Adrenal gland (tissue), 12 donors: Measurements from ENCODE around the gene IQSEC2. TPM values are rescaled to one million over a fixed set of nuclear protein-coding genes. Genes with fewer than 3 reads are reported as not detected.

Experiments
- DNase-seq, 7 donors: peaks; one replicate each; pipeline ENCODE4 v3.0.0-alpha.2; 2019 to 2020
- H3K27ac ChIP-seq, 5 donors: fragments of 200-600 bp; sonication (generic) in 4 of 5; 1 replicate in 3 of 5; 2 replicates in 2 of 5; pipeline versions ENCODE4 v1.5.1 to v1.8.0; 2016 to 2020; ENCODE audit warnings: mild to moderate bottlenecking in 1 of 5
- H3K27me3 ChIP-seq: fragments of 200-600 bp; 2 replicates; pipeline ENCODE4 v1.8.0; 2021
- H3K36me3 ChIP-seq, 2 donors: fragments of 200-600 bp; replicated peaks in 1 of 2; 1 replicate in 1 of 2; 2 replicates in 1 of 2; pipeline versions ENCODE4 v1.5.1 to v1.8.0; 2018 to 2022
- H3K4me1 ChIP-seq, 2 donors: fragments of 200-600 bp; replicated peaks in 1 of 2; 1 replicate in 1 of 2; 2 replicates in 1 of 2; pipeline versions ENCODE4 v1.5.1 to v1.8.0; 2018 to 2021
- H3K4me3 ChIP-seq, 4 donors: fragments of 200-600 bp; sonication (generic) in 3 of 4; one replicate each; pipeline ENCODE4 v1.5.1; 2016 to 2018
- H3K9me3 ChIP-seq, 3 donors: fragments of 200-600 bp; sonication (generic) in 1 of 3; replicated peaks in 1 of 3; 1 replicate in 2 of 3; 2 replicates in 1 of 3; pipeline versions ENCODE4 v1.5.1 to v1.8.0; 2016 to 2021
- POLR2A ChIP-seq, 2 donors: fragments of 450-650 bp; IDR thresholded peaks; one replicate each; pipeline ENCODE4 v1.6.1; 2017; ENCODE audit warnings: antibody characterized with exemption in 2 of 2, mild to moderate bottlenecking in 2 of 2, moderate library complexity in 1 of 2
- WGBS, 4 donors: extraction: QIAGEN DNeasy Blood & Tissue Kit in 2 of 4; methylation state at CpG; one replicate each; pipeline versions ENCODE4 v1.1.5 to v1.1.7; 2013 to 2017; 5-methylcytosine and 5-hydroxymethylcytosine counted together
- intact Hi-C, 2 donors: fragments of 100-400 bp; cut with DNase I; formaldehyde crosslinking; loops; one replicate each; pipeline versions ENCODE4 v1.14.1 to v1.15.0; 2022 to 2023
- polyA plus RNA-seq, 3 donors: library from polyadenylated mRNA; stranded (reverse); fragments of 200-250 nt in 2 of 3; fragments of 350-450 nt in 1 of 3; fragmentation: Illumina TruSeq in 1 of 3; extraction: RNeasy Lipid Tissue Mini Kit (QIAGEN cat#74804) in 1 of 3; gene quantifications; one replicate each; pipeline ENCODE4 v1.2.3, GENCODE V29; 2013 to 2014
- total RNA-seq, 9 donors: library from RNA; depleted of rRNA in 4 of 9; stranded (reverse); fragments of >200 nt in 4 of 9; fragments of 120-200 nt in 1 of 9; fragmentation: NEBNext Ultra II Directional in 1 of 9; extraction: Animal tissue kit (Norgen Biotek cat#: 25700) in 1 of 9; gene quantifications; one replicate each; pipeline versions ENCODE4 v1.1.0 to v1.2.4, GENCODE V29; 2013 to 2023
- TF ChIP-seq, protein P1 (sequence below), 6 experiments: fragments of 450-650 bp in 4 of 6; fragments of 200-600 bp in 2 of 6; sonication (generic) in 1 of 6; IDR thresholded peaks; 1 replicate in 5 of 6; 2 replicates in 1 of 6; pipeline versions ENCODE4 v1.5.1 to v1.8.0; 2016 to 2021; ENCODE audit warnings: antibody characterized with exemption in 6 of 6, mild to moderate bottlenecking in 2 of 6, moderate library complexity in 1 of 6
- donor health status: healthy with polysubstance abuse.
- donor health status: Bipolar disorder and iron deficiency.
- donor health status: DM: yes; HTN: yes; CAD: no.
- donor health status: DM: no; HTN: no; CAD: no.
- donor health status: DM: no; HTN: no; CAD: no.
- donor health status: DM: yes; HTN: yes; CAD: no.

Gene IQSEC2
- total and polyA plus RNA-seq, 12 donors, result 2.4 to 67.9 (median 37.8) TPM

DNA sequence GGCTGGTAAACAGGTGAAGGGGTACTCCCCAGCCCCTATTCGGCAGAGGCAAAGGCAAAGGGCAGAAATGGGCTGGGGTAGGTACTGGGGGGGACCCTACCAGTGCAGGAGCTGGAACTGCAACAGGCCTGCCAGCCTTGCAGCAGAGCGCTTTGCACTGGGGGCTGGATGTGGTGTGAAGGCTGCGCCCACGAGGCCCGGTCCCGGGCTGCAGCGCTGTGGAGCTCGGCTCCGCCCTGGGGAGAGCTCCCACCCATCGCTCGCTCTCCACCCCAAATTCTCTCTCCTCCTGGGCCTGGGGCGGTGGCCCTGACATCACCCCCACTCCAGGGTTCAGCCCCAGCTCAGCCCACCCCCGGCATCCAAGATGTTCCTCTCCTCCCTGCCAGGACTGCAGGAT is 24.2 kb downstream of the IQSEC2 start:
- intact Hi-C loops, result no loop called here
- 86 to 88% (median 86%) methylated on average over 5 to 13 of the region's 13 CpGs; no CpG with 5 or more reads in 1 of the 4 donors for WGBS, 4 donors
- H3K36me3 ChIP-seq, result no peaks in the 10 kb centered on the region
- no peaks in the 10 kb centered on the region for H3K9me3 ChIP-seq
- no peak overlapping the region for H3K4me3 ChIP-seq
- TF ChIP-seq, protein P1, sequence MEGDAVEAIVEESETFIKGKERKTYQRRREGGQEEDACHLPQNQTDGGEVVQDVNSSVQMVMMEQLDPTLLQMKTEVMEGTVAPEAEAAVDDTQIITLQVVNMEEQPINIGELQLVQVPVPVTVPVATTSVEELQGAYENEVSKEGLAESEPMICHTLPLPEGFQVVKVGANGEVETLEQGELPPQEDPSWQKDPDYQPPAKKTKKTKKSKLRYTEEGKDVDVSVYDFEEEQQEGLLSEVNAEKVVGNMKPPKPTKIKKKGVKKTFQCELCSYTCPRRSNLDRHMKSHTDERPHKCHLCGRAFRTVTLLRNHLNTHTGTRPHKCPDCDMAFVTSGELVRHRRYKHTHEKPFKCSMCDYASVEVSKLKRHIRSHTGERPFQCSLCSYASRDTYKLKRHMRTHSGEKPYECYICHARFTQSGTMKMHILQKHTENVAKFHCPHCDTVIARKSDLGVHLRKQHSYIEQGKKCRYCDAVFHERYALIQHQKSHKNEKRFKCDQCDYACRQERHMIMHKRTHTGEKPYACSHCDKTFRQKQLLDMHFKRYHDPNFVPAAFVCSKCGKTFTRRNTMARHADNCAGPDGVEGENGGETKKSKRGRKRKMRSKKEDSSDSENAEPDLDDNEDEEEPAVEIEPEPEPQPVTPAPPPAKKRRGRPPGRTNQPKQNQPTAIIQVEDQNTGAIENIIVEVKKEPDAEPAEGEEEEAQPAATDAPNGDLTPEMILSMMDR (IDR thresholded peaks at IDR 0.05), result no peak
- no peak for TF ChIP-seq POLR2A (IDR thresholded peaks at IDR 0.05)
- no peaks in the 10 kb centered on the region for H3K27me3 ChIP-seq
- no peak overlapping the region for H3K27ac ChIP-seq
- DNase-seq, result no peak
- no peaks in the 10 kb centered on the region for H3K4me1 ChIP-seq

DNA sequence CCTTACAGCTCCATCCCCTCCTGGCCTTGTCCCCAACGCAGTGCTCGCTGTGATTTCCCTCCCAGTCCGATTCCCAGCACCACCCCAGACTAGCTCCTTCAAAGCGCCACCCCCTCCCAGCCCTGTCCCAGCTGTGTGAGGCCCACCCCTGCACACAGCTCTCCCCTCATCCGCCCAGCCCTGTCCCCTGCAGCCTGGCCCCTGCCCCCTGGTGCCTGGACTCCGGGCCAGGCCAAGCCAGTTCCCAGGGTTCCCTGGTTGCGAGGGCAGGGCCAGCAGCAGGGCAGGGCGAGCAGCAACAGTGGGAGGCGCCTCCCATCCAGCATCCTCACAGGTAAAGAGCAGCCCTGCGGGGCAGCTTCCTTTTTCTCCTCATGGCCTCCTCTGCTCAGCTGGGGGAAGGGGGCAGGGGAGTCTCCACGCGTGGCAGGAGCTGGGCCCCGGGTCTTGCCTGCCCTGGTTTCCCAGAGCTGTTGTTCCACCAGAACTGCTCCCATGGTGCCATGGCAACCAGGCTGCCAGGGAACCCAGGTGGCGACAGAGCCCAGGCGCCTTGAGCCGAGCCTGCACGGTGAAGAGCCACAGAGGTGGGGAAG is 24.8 kb downstream of the IQSEC2 start:
- H3K27me3 ChIP-seq, result no peaks in the 10 kb centered on the region
- H3K9me3 ChIP-seq, result no peaks in the 10 kb centered on the region
- intact Hi-C loops, result no loop called here
- H3K27ac ChIP-seq, result no peak overlapping the region
- H3K4me1 ChIP-seq, result no peaks in the 10 kb centered on the region
- WGBS, 4 donors, result 47 to 86% (median 70%) methylated on average over 10 to 17 of the region's 17 CpGs
- DNase-seq, result peak in 1 of 7 donors; percentile 53
- no peaks in the 10 kb centered on the region for H3K36me3 ChIP-seq
- no peak for TF ChIP-seq POLR2A (IDR thresholded peaks at IDR 0.05)
- TF ChIP-seq, protein P1 (IDR thresholded peaks at IDR 0.05), result no peak
- no peak overlapping the region for H3K4me3 ChIP-seq

DNA sequence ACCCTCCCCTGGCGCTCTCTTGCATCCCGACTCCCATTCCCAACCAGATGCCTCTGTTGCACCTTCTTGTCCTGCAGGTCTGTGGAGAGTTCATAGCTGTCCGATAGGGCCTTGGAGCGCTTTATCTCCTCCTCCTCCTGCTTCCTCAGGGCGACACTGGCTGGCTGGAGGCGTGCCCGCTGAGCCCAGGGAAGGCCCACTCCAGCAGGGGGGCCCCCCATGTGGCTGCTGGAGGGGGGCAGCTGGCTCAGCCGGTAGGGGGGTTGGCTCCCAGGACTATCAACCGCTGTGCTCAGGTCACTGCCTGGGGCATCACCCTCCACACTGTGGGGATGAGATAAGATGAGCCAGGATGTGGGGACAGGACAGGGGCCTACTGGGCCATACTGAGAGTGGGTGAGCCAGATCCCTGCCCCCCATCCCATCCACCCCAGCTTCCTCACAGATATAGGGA is 25.6 kb downstream of the IQSEC2 start:
- Histone ChIP-seq H3K27ac (no peak overlapping the region), H3K4me3 (no peak overlapping the region), H3K27me3 (no peaks in the 10 kb centered on the region), H3K9me3 (no peaks in the 10 kb centered on the region), H3K36me3 (no peaks in the 10 kb centered on the region), H3K4me1 (no peaks in the 10 kb centered on the region)
- DNase-seq, result no peak
- TF ChIP-seq POLR2A (IDR thresholded peaks at IDR 0.05), result no peak
- TF ChIP-seq, protein P1 (IDR thresholded peaks at IDR 0.05), result no peak
- WGBS, 4 donors, result 67 to 93% (median 79%) methylated on average over 4 to 9 of the region's 9 CpGs
- intact Hi-C loops, result no loop called here

GRCh38 chrX:53254570-53255461 is 26.6 kb downstream of the IQSEC2 start:
- H3K4me3 ChIP-seq, result no peak overlapping the region
- H3K9me3 ChIP-seq, result no peaks in the 10 kb centered on the region
- H3K27me3 ChIP-seq, result no peaks in the 10 kb centered on the region
- DNase-seq, result no peak
- H3K4me1 ChIP-seq, result no peaks in the 10 kb centered on the region
- intact Hi-C loops, result no loop called here
- 90 to 96% (median 92%) methylated on average over 2 to 22 of the region's 22 CpGs for WGBS, 4 donors
- no peaks in the 10 kb centered on the region for H3K36me3 ChIP-seq
- no peak overlapping the region for H3K27ac ChIP-seq
- no peak for TF ChIP-seq POLR2A (IDR thresholded peaks at IDR 0.05)
- TF ChIP-seq, protein P1 (IDR thresholded peaks at IDR 0.05), result no peak
